GM19463 (cell line): ENCODE results near the gene NR6A1.

Experiments used
- ATAC-seq: cut with Tn5 transposase; IDR thresholded peaks from one replicate; pipeline ENCODE4 v1.9.1; 2021; ENCODE audit warnings: mild to moderate bottlenecking, moderate library complexity; ENCODE audit not compliant: unreplicated experiment

Gene NR6A1

DNA sequence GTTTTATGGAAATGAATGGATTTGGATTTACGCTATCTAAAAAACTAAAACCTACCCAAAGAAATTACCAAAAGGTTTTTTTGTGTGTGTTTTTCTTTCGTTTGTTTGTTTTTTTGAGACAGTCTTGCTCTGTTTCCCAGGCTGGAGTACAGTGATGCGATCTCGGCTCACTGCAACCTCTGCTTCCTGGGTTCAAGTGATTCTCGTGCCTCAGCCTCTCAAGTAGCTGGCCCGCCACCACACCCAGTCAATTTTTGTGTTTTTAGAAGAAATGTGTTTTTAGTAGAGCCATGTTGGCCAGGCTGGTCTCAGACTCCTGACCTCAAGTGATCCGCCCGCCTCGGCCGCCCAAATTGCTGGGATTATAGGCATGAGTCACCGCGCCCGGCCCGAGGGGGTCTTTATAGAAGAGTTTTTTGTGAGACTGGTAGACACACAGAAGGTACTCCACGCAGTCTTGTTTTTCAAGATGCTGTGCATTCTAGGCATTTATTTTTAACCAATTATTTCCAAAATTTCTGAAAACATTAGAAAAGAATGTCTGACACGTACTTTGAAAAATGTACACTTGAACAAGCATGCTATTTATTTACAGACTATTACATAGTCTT is 75.7 kb downstream of the NR6A1 start:
- ATAC-seq, result no peak

DNA sequence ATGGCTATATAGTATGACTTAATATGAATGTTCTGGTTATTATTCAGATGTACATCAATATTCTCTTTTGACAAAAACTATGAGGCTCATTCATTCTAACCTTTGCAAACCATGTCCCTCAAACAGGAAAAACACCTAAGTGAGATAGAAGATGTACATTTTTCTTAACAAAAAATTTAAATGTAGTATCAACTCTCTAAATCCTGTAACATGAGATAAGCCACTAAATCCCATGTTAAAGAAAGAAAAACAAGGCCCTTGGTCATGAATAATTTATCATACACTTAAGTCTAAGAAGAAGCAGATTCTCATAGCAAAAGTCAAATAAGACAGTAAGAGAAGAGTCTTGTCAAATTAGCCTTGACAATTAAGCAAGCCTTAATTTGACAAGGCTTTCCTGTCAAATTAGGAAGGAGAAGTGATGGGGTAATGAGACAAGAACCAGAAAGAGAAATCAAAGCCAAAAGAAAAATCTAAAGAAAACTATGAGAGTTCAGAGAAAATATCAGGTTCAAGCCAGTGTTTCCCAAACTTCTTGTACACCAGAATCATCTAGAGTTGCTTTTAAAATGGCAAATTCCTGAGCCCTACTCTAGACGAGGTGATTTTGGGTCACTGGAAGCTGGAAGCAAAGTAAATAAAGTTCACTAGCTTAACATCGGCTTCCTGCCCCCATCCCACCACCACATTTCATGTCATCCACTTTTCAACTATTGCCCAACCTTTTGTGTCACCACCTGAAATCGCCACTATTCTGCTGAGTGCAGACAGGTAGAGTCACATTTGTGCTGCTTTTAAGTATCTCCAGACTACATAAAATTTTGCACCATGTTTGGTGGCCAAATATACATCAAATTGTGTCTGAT is 76.5 kb downstream of the NR6A1 start:
- ATAC-seq, result no peak

GRCh38 chr9:124693403-124693802 is 77.7 kb downstream of the NR6A1 start:
- ATAC-seq, result no peak

- no peak for ATAC-seq
Observed at GRCh38 chr9:124688238-124688904, 82.7 kb downstream of the NR6A1 start.

- ATAC-seq, result no peak
Observed at GRCh38 chr9:124686918-124687317, 84.2 kb downstream of the NR6A1 start.

DNA sequence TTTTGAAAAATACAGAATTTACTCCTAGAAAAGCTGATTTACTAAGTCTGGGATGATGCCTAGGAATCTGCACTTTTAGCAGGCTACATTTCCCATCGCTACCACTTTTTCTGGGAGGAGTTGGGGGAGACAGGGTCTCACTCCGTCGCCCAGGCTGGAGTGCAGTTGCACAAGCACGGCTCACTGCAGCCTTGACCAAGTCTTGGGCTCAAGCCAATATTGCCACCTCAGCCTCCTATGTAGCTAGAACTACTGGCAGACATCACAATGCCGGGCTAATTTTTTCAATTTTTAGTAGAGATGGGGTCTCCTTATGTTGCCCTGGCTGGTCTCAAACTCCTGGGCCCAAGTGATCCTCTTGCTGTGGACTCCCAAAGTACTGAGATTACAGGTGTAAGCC is 85.9 kb downstream of the NR6A1 start:
- no peak for ATAC-seq

DNA sequence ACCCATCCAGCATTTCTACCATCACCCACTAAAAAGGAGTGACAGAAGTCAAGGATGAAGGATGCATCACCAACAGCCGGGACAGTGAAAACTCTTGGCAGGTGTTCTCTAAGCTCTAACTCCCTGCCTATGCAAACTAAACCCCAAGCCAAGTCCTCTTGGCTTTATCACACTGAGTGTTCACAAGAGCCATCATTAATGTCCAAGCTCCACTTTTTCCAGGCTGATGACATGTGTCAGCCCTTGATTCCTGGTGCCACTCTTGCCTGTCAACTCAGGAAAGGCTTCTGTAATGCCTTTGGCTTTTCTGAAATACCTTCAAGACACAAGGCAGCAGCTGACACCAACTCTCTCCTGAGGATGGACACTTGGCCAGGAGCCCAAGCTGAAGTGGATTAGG is 86.9 kb downstream of the NR6A1 start:
- no peak for ATAC-seq

DNA sequence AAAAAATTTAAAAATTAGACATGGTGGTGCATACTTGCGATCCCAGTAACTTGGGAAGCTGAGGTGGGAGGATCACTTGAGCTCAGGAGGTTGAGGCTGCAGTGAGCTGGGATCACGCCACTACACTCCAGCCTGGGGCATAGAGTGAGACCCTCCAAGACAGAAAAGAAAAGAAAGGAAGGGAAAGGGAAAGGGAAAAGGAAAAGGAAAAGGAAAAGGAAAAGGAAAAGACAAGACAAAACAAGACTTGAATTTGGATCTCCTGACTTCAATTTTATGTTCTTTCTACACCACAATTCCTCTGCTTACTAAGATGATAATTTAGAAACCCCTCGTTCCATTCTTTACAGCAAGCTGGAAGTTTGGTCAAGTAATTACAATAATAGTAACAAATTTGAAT is 88.1 kb downstream of the NR6A1 start:
- no peak for ATAC-seq

- no peak for ATAC-seq
Observed at GRCh38 chr9:124680714-124681390, 90.3 kb downstream of the NR6A1 start.

DNA sequence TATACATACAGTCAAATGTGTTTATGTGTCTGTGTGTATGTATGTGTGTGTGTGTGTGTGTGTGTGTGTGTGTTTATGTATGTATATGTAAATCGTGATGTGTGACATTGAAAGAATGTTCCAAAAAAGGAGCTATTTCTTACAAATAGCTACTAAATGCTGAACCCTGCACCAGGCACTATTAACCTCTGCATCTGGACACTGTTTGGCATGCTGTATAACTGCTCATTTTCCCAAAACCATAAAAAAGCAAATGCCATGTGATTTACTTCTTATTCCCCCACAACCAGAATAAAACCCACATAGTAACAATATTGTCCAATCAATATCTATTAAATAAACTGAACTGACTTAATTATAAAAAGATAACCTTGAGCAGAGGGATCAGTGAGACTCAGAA is 91.1 kb downstream of the NR6A1 start:
- no peak for ATAC-seq

GRCh38 chr9:124676159-124676551 is 95.0 kb downstream of the NR6A1 start:
- no peak for ATAC-seq

DNA sequence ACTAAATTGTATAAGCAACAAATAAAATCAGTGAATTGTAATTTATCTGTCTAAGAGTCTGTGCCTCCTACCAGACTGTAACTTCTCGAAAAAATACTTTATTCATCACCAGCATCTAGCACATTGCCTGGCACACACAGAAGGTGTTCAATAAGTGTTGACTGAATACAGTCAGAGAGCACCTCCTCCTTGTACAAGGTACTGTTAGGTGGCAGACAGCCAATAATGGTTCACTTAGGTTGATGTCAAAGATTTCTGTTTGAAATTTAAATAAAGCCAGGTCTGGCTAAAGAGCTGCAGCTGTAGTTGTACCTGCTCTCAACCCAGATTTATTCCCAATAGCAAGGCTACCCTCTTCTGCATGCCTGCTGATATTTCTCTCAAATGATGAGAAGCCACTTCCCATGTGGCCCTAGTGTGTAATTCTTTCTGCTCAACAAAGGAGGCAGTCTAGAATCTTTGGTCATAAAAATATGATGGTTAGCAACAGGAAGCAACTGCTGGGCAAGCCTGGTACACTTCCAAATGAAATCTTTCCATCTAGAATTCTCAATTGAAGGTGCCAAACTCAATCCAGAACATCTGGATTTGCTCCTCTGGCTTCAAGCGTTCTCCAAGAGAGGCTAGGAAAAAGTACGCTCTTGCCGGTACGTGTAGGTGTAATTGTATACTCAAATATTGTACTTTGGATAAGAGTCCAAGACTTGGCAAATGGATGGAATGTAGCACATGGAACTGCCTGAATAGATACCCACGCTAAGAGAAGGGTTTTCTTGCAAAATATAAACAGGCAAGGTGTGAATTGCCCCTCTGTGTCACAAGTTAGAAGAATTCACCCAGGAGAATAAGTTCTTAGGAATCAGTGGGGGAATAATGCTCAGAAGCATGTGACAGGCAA is 95.6 kb downstream of the NR6A1 start:
- ATAC-seq, result no peak

- no peak for ATAC-seq
Observed at GRCh38 chr9:124674651-124675050, 96.5 kb downstream of the NR6A1 start.

DNA sequence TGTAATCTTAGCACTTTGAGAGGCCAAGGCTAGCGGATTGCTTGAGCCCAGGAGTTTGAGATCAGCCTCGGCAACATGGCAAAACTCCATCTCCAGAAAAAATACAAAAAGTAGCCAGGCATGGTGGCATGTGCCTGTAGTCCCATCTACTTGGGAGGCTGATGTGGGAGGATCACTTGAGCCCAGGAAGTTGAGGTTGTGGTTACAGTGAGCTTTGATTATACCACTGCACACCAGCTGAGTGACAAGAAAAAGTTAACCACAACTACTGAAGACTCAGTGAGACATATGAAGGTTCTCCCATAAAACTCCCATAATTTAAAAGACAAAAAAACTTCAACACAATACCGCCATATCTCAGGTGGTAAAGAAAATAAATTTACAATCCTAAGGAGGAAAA is 98.0 kb downstream of the NR6A1 start:
- no peak for ATAC-seq

GRCh38 chr9:124671861-124672260 is 99.2 kb downstream of the NR6A1 start:
- ATAC-seq, result no peak

- ATAC-seq, result no peak
Observed at GRCh38 chr9:124666642-124667041, 104.5 kb downstream of the NR6A1 start.

DNA sequence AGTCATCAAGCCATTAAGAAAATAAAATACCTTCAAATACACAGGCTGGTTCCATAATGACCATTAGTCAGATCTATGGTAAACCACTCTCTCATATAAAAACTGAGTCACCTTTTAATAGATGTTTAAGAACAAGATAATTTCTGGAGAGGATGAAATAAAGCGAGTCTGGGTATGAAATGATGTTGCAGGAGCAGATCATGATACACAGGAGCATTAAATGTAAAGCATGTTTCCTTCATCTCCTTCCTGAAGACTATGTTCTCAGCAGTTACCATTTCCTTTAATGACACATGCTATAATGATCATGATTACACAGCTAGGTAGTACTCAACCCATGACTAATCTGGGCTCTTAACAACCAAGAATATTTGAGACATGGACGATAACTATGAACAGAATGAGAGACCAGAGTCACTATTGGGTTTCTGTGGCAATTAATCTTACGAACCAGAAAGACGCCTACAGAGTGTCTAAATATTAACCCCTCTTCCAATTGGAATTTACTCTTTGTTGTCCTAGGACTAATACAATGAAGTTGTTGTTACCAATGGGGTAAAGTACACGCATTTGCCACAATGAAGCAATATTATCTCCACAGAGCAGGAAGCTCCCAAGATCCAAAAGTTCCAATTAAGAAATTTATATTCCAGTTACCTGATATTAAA is 105.6 kb downstream of the NR6A1 start:
- no peak for ATAC-seq

DNA sequence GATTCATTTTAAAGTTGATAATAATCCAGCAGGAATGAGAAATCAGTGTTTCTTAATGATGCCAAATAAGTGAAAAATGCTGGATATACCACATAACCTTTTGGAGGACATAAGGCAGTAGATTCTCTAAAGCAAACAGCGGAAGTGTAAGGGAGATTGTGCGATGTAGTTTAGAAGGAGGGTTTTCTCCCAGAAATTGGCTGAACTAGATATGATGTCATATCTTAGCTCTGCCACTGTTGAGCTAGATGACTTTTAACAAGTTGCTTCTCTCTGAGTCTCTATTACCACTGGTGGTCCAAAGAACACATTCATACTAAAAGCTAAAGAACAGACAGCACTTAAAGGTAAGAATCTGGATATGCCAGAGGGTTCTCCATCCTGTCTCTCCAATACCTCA is 107.0 kb downstream of the NR6A1 start:
- no peak for ATAC-seq

DNA sequence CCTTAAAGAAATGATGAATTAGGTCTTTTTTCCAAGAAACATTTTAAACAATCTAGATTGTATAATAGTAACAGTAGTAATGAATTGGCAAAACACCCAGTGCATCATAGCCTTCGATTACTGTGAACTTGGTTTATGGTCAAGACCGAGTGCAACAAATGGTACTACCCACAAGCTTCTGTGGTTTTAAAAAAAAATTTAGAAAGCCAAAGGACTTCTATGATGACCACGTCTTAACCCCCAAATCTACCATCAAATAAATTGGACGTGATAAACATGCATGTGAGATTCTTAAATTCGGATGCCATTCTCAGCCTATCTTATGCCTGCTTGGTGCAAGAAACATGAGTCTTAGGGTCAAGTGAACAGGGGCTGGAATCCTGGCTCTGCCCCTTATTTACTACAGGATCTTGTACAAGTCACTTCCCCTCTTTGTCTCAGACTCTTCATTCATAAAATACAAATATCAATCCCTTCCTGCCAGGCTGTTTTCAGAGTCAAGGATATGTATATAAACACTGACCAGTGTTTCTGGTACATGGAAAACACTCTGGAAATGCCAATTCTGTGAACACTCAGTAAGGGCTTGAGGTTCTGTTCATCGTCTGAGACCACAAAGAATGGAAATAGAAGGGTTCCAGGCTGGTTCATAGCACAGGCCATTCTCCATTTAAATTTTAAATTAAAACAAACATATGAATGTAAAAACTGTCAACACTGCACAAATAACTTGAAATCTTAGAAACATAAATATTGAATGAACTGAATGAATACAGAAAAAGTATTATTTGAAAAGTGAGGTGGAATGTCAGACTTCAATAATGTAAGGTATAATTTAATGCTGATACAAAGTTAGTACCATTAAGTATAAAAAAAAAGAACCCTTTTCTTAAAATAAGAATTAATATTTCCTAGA is 107.8 kb downstream of the NR6A1 start:
- ATAC-seq, result no peak
